HCT116 (cell line): ENCODE results near the gene SLC10A7. TPM values are rescaled to one million over a fixed set of nuclear protein-coding genes. Genes with fewer than 3 reads are reported as not detected.

Experiments
- ATAC-seq: fragments of 200-7000 bp; cut with Tn5 transposase; 2 replicates; pipeline ENCODE4 v1.9.1; 2020; ENCODE audit warnings: mild to moderate bottlenecking, moderate library complexity
- BruUV-seq: library from RNA; stranded (reverse); fragments of 400-500 nt; replicated peaks from 2 replicates; lab custom pipeline; 2021; lab: Mats Ljungman, UMichigan
- CTCF ChIA-PET: fragments of 300-600 bp; sonication (Branson Sonifier 250); formaldehyde crosslinking; loops from one replicate; lab custom pipeline; 2021; ENCODE audit warnings: antibody characterized with exemption; lab: Charles Lee
- POLR2A ChIA-PET: fragments of 300-600, 350-600 bp; sonication (Branson Sonifier 250); formaldehyde crosslinking; loops from one replicate; lab custom pipeline; 2021; ENCODE audit warnings: antibody characterized with exemption; lab: Charles Lee
- RAD21 ChIA-PET, 2 experiments: fragments of 300-600 bp; sonication (Branson Sonifier 250); formaldehyde crosslinking; loops; one replicate each; lab custom pipeline; 2023; ENCODE audit warnings: low total read pairs in 2 of 2; ENCODE audit not compliant: uncharacterized antibody in 2 of 2, unreplicated experiment in 2 of 2, low non-redundant PET in 1 of 2; lab: Charles Lee
- DNase-seq: peaks from one replicate; pipeline ENCODE4 v3.0.0-alpha.2; 2010; ENCODE audit warnings: low read depth, low spot score
- H2AFZ ChIP-seq: fragments of 200-600 bp; shearing (Covaris generic), sonication (generic); 2 replicates; pipeline ENCODE4 v1.6.1; 2017; ENCODE audit warnings: low read depth, mixed run types, mixed read lengths, antibody characterized with exemption, low read length; ENCODE audit not compliant: poor library complexity, severe bottlenecking
- H3K27ac ChIP-seq: 2 replicates; pipeline ENCODE4 v1.5.1; 2012; ENCODE audit warnings: low read depth, low read length
- H3K27me3 ChIP-seq: fragments of 200-600 bp; sonication (generic); 2 replicates; pipeline ENCODE4 v1.6.1; 2016; ENCODE audit warnings: mixed run types, low read length, mixed read lengths; ENCODE audit not compliant: insufficient read depth
- H3K36me3 ChIP-seq, 2 experiments: fragments of 200-500 bp in 1 of 2; fragments of 200-600 bp in 1 of 2; sonication (Bioruptor generic) in 1 of 2; sonication (generic) in 1 of 2; 2 replicates each; pipeline versions ENCODE4 v1.5.1 to v1.6.1; 2014 to 2016; ENCODE audit warnings: low read length in 2 of 2, inconsistent platforms in 1 of 2, mixed read lengths in 1 of 2, mixed run types in 1 of 2; ENCODE audit not compliant: insufficient read depth in 2 of 2, control insufficient read depth in 1 of 2
- H3K4me1 ChIP-seq, 2 experiments: fragments of 200-600 bp in 1 of 2; sonication (generic) in 1 of 2; 2 replicates each; pipeline versions ENCODE4 v1.5.1 to v1.6.1; 2012 to 2017; ENCODE audit warnings: low read length in 2 of 2, inconsistent platforms in 1 of 2, mild to moderate bottlenecking in 1 of 2, mixed read lengths in 1 of 2, mixed run types in 1 of 2, moderate library complexity in 1 of 2; ENCODE audit not compliant: insufficient read depth in 2 of 2, control insufficient read depth in 1 of 2
- H3K4me2 ChIP-seq: fragments of 200-600 bp; sonication (generic); 2 replicates; pipeline ENCODE4 v1.6.1; 2017; ENCODE audit warnings: mixed run types, low read length, mixed read lengths
- H3K4me3 ChIP-seq, 2 experiments: fragments of 200-600 bp in 1 of 2; sonication (generic) in 1 of 2; replicated peaks in 1 of 2; 2 replicates each; pipeline ENCODE4 v1.5.1; 2011 to 2016; ENCODE audit warnings: low read length in 2 of 2, control low read depth in 1 of 2, low read depth in 1 of 2, mild to moderate bottlenecking in 1 of 2, mixed read lengths in 1 of 2, mixed run types in 1 of 2
- H3K79me2 ChIP-seq: fragments of 200-600 bp; sonication (generic); 2 replicates; pipeline ENCODE4 v1.6.1; 2017; ENCODE audit warnings: mild to moderate bottlenecking, mixed run types, low read length, moderate library complexity, mixed read lengths; ENCODE audit not compliant: insufficient read depth
- H3K9ac ChIP-seq: fragments of 200-600 bp; sonication (generic); 2 replicates; pipeline ENCODE4 v1.6.1; 2016; ENCODE audit warnings: low read length, mixed read lengths
- H3K9me2 ChIP-seq: fragments of 200-600 bp; sonication (generic), shearing (Covaris generic); 2 replicates; pipeline ENCODE4 v1.6.1; 2017; ENCODE audit warnings: mixed run types, mild to moderate bottlenecking, moderate library complexity; ENCODE audit not compliant: insufficient read depth
- H3K9me3 ChIP-seq, 2 experiments: fragments of 200-500 bp in 1 of 2; fragments of 200-600 bp in 1 of 2; sonication (Bioruptor generic) in 1 of 2; sonication (generic) in 1 of 2; 2 replicates each; pipeline ENCODE4 v1.6.1; 2014 to 2017; ENCODE audit warnings: low read length in 2 of 2, mixed read lengths in 2 of 2, inconsistent platforms in 1 of 2, low read depth in 1 of 2, mild to moderate bottlenecking in 1 of 2, mixed run types in 1 of 2, moderate library complexity in 1 of 2; ENCODE audit not compliant: control insufficient read depth in 1 of 2, insufficient read depth in 1 of 2
- H4K20me1 ChIP-seq: fragments of 200-600 bp; sonication (generic), shearing (Covaris generic); 2 replicates; pipeline ENCODE4 v1.6.1; 2017; ENCODE audit warnings: mixed run types, mild to moderate bottlenecking, moderate library complexity; ENCODE audit not compliant: insufficient read depth
- CBX3 ChIP-seq: IDR thresholded peaks from 2 replicates; pipeline ENCODE4 v1.6.1; 2012; ENCODE audit warnings: low read depth
- CEBPB ChIP-seq: IDR thresholded peaks from 2 replicates; pipeline ENCODE4 v1.6.1; 2012; ENCODE audit warnings: low read depth
- EGR1 ChIP-seq: IDR thresholded peaks from 2 replicates; pipeline ENCODE4 v1.6.1; 2012; ENCODE audit warnings: low read depth
- ELF1 ChIP-seq: IDR thresholded peaks from 2 replicates; pipeline ENCODE4 v1.6.1; 2012; ENCODE audit warnings: low read depth, borderline replicate concordance
- EZH2 ChIP-seq: fragments of 200-600 bp; sonication (generic); IDR thresholded peaks from 2 replicates; pipeline ENCODE4 v1.6.1; 2017; ENCODE audit warnings: antibody characterized with exemption, mixed run types
- FOSL1 ChIP-seq: IDR thresholded peaks from 2 replicates; pipeline ENCODE4 v1.6.1; 2012; ENCODE audit warnings: low read depth
- POLR2A ChIP-seq: IDR thresholded peaks from 2 replicates; pipeline ENCODE4 v1.7.0; 2011; ENCODE audit warnings: borderline replicate concordance; ENCODE audit not compliant: insufficient read depth, insufficient read length; ENCODE audit errors: extremely low read depth
- POLR2AphosphoS5 ChIP-seq: IDR thresholded peaks from 2 replicates; pipeline ENCODE4 v1.6.1; 2011; ENCODE audit warnings: mild to moderate bottlenecking, low read depth, low read length, moderate library complexity
- RAD21 ChIP-seq: IDR thresholded peaks from 2 replicates; pipeline ENCODE4 v1.6.1; 2012; ENCODE audit warnings: low read depth, mild to moderate bottlenecking
- SRF ChIP-seq: IDR thresholded peaks from 2 replicates; pipeline ENCODE4 v1.6.1; 2012; ENCODE audit warnings: low read depth
- YY1 ChIP-seq: IDR thresholded peaks from 2 replicates; pipeline ENCODE4 v1.6.1; 2011; ENCODE audit warnings: low read length, low read depth, moderate library complexity, mild to moderate bottlenecking; ENCODE audit not compliant: insufficient replicate concordance; ENCODE audit errors: extremely low read depth
- ZFX ChIP-seq: fragments of 450-650 bp; IDR thresholded peaks from 2 replicates; pipeline ENCODE4 v1.6.1; 2017
- ZNF274 ChIP-seq: fragments of 200-500 bp; sonication (Bioruptor generic); IDR thresholded peaks from 2 replicates; pipeline ENCODE4 v1.6.1; 2014; ENCODE audit warnings: mild to moderate bottlenecking, low read depth, low read length, inconsistent platforms
- intact Hi-C: fragments of 100-400 bp; cut with micrococcal nuclease; formaldehyde crosslinking; loops from 2 replicates; pipeline ENCODE4 v1.10.0; 2022
- total RNA-seq: library from RNA; stranded (reverse); gene quantifications from one replicate; pipeline ENCODE4 v1.2.1, GENCODE V29; 2021; ENCODE audit not compliant: unreplicated experiment
- TF ChIP-seq, protein P1 (sequence below): IDR thresholded peaks from 2 replicates; pipeline ENCODE4 v1.6.1; 2012; ENCODE audit warnings: low read depth
- TF ChIP-seq, protein P2 (sequence below), 3 experiments: fragments of 200-600 bp in 1 of 3; sonication (generic) in 1 of 3; IDR thresholded peaks in 2 of 3; conservative IDR thresholded peaks in 1 of 3; 2 replicates each; pipeline ENCODE4 v1.5.1; 2012 to 2017; ENCODE audit warnings: low read depth in 2 of 3, low read length in 2 of 3, antibody characterized with exemption in 1 of 3, borderline replicate concordance in 1 of 3, control low read depth in 1 of 3, mild to moderate bottlenecking in 1 of 3, mixed read lengths in 1 of 3, mixed run types in 1 of 3, moderate library complexity in 1 of 3; ENCODE audit not compliant: insufficient read depth in 1 of 3
- TF ChIP-seq, protein P3 (sequence below): IDR thresholded peaks from 2 replicates; pipeline ENCODE4 v1.6.1; 2011; ENCODE audit warnings: mild to moderate bottlenecking, low read length, moderate library complexity; ENCODE audit not compliant: insufficient replicate concordance; ENCODE audit errors: extremely low read depth
- TF ChIP-seq, protein P4 (sequence below): IDR thresholded peaks from 2 replicates; pipeline ENCODE4 v1.6.1; 2012
- TF ChIP-seq, protein P5 (sequence below): IDR thresholded peaks from 2 replicates; pipeline ENCODE4 v1.6.1; 2012

Gene SLC10A7
- total RNA-seq, 1 experiment from 2014 or later, result 5.5 TPM

DNA sequence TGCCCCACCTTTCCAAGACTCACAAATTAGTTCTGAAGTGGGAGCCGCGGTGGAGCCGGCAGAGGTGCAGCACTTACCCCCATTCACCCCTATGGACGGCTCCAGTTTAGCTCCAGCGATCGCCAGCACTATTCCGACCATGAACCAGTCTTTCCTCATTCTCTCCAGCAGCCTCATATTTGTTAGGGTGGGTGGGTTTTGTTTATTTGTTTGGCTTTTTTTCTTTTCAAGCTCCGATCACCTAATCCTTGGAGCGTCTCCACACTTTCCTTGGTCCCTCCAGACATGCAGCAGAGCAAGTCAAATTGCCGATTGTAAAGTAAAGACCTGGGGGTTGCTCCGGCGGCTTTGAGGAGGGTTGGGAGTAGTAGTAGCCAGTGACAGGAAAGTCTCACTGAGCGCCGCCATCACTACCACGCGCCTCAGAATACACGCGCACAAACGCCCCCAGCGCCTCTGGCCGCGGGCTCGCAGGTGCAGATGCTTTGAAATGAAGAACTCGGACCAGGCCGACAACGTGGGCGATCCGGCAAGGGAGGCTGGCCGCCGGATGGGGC lies at the start of gene SLC10A7 (continued):
- TF ChIP-seq ZNF274 (no peak), ZFX (no peak), EZH2 (no peak), ELF1 (no peak), SRF (no peak; the same call in 1 of the 2 replicates), CBX3 (no peak)

DNA sequence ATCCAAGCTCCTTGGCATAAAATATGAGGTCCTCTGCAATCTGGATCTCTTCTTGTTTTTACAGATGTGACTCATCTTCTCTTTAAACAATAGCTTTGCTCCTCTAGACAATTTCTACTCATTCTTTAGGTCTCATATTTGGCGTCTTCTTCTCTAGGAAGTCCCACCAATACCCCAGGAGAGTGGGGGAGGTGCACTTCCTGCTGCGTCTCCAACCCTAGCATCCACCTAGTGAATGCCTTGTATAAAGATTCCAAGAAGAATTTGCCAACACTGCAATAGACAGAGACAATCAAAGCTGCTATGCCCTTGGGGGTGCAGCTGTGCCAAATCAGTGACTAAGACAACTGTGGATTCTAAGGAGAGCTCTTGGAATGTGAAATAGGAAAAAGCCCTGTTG lies 45.7 kb upstream of the SLC10A7 start:
- Histone ChIP-seq H3K4me2 (no peak overlapping the region), H3K9ac (no peak overlapping the region), H3K79me2 (no peaks in the 10 kb centered on the region), H3K9me2 (no peaks in the 10 kb centered on the region), H3K36me3 (no peaks in the 10 kb centered on the region), H2AFZ (no peak overlapping the region), H3K4me3 (no peak overlapping the region), H3K27me3 (peaks cover 10% of the 10 kb centered on the region), H3K9me3 (no peaks in the 10 kb centered on the region), H3K4me1 (no peaks in the 10 kb centered on the region), H4K20me1 (no peaks in the 10 kb centered on the region), H3K27ac (no peak overlapping the region)
- TF ChIP-seq, protein P1, sequence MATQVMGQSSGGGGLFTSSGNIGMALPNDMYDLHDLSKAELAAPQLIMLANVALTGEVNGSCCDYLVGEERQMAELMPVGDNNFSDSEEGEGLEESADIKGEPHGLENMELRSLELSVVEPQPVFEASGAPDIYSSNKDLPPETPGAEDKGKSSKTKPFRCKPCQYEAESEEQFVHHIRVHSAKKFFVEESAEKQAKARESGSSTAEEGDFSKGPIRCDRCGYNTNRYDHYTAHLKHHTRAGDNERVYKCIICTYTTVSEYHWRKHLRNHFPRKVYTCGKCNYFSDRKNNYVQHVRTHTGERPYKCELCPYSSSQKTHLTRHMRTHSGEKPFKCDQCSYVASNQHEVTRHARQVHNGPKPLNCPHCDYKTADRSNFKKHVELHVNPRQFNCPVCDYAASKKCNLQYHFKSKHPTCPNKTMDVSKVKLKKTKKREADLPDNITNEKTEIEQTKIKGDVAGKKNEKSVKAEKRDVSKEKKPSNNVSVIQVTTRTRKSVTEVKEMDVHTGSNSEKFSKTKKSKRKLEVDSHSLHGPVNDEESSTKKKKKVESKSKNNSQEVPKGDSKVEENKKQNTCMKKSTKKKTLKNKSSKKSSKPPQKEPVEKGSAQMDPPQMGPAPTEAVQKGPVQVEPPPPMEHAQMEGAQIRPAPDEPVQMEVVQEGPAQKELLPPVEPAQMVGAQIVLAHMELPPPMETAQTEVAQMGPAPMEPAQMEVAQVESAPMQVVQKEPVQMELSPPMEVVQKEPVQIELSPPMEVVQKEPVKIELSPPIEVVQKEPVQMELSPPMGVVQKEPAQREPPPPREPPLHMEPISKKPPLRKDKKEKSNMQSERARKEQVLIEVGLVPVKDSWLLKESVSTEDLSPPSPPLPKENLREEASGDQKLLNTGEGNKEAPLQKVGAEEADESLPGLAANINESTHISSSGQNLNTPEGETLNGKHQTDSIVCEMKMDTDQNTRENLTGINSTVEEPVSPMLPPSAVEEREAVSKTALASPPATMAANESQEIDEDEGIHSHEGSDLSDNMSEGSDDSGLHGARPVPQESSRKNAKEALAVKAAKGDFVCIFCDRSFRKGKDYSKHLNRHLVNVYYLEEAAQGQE, result no peak
- no peak for TF ChIP-seq ELF1
- no peak for TF ChIP-seq CBX3
- TF ChIP-seq, protein P2, sequence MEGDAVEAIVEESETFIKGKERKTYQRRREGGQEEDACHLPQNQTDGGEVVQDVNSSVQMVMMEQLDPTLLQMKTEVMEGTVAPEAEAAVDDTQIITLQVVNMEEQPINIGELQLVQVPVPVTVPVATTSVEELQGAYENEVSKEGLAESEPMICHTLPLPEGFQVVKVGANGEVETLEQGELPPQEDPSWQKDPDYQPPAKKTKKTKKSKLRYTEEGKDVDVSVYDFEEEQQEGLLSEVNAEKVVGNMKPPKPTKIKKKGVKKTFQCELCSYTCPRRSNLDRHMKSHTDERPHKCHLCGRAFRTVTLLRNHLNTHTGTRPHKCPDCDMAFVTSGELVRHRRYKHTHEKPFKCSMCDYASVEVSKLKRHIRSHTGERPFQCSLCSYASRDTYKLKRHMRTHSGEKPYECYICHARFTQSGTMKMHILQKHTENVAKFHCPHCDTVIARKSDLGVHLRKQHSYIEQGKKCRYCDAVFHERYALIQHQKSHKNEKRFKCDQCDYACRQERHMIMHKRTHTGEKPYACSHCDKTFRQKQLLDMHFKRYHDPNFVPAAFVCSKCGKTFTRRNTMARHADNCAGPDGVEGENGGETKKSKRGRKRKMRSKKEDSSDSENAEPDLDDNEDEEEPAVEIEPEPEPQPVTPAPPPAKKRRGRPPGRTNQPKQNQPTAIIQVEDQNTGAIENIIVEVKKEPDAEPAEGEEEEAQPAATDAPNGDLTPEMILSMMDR (IDR thresholded peaks at IDR 0.05 in 2 of 3, conservative IDR thresholded peaks at IDR 0.05 in 1 of 3; ENCODE audit: borderline replicate concordance in 1 of 3, insufficient read depth in 1 of 3, low read depth in 2 of 3, low read length in 2 of 3), result no peak
- TF ChIP-seq SRF, result no peak
- TF ChIP-seq RAD21, result no peak
- TF ChIP-seq FOSL1, result no peak
- TF ChIP-seq, protein P3, sequence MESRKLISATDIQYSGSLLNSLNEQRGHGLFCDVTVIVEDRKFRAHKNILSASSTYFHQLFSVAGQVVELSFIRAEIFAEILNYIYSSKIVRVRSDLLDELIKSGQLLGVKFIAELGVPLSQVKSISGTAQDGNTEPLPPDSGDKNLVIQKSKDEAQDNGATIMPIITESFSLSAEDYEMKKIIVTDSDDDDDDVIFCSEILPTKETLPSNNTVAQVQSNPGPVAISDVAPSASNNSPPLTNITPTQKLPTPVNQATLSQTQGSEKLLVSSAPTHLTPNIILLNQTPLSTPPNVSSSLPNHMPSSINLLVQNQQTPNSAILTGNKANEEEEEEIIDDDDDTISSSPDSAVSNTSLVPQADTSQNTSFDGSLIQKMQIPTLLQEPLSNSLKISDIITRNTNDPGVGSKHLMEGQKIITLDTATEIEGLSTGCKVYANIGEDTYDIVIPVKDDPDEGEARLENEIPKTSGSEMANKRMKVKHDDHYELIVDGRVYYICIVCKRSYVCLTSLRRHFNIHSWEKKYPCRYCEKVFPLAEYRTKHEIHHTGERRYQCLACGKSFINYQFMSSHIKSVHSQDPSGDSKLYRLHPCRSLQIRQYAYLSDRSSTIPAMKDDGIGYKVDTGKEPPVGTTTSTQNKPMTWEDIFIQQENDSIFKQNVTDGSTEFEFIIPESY, result no peak
- no peak for TF ChIP-seq ZNF274
- no peak for TF ChIP-seq EGR1
- no peak for TF ChIP-seq ZFX
- TF ChIP-seq YY1, result no peak
- TF ChIP-seq, protein P4, sequence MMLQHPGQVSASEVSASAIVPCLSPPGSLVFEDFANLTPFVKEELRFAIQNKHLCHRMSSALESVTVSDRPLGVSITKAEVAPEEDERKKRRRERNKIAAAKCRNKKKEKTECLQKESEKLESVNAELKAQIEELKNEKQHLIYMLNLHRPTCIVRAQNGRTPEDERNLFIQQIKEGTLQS, result no peak
- no peak for TF ChIP-seq POLR2AphosphoS5
- TF ChIP-seq POLR2A, result no peak
- no peak for TF ChIP-seq CEBPB
- TF ChIP-seq, protein P5, sequence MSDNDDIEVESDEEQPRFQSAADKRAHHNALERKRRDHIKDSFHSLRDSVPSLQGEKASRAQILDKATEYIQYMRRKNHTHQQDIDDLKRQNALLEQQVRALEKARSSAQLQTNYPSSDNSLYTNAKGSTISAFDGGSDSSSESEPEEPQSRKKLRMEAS, result no peak
- BruUV-seq, result no TSS peak
- ChIA-PET RAD21 (no interaction called here), POLR2A (no interaction called here), CTCF (interaction anchor here (0.8 kb wide), 1 partner anchor 226 kb away, joined by 3 read pairs; no protein-coding TSS in a partner anchor)
- DNase-seq, result no peak
- no peak for ATAC-seq
- intact Hi-C loops, result no loop called here
